Measurements from ENCODE around the gene LILRA6. TPM values are rescaled to one million over a fixed set of nuclear protein-coding genes. Genes with fewer than 3 reads are reported as not detected.

LILRA6 gene
- total and polyA plus RNA-seq, 2 of the 13 experiments (the other 11 are each of a cell fraction or from before 2014, with no cell fraction given): not detected

DNA sequence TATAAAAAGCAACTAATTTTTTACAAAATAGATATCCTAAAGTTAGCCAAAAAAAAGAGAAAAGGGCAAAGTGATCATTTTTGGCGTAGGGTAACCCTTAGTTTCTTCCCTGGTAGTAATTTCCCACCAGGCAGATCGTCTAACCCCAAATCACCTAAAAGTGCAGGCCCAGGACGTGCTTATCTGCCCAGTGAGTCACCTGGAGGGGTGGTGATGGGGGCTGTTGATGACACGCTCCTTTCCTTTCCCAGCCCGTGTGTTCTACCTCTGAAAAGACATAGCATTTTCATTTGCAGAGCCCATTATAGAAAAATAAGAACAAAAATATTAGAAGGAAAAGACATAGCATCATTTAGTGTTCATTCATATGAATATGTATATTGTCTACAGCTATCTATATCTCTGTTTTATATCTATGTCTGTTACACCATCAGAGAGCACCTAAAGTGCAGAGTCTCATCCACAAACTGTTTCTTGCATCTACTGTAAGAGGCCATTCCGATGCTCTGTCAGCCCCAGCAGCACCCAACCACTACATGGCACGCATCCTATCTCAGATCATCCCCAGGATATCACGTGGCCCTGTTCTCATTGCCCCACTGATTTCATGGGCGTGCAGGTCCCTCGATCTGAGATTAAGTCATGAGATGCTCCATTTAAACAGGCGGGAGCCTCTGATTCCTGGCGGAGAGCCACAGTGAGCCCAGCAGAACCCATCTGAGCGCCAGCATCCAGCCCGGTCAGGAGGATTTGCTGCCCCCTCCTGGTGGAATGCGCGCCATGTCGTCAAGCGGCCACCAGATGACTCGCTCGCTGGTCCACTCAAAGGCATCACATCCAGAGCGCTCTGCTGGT is 11.3 kb downstream of the LILRA6 start (continued):
- TF ChIP-seq, protein P1, sequence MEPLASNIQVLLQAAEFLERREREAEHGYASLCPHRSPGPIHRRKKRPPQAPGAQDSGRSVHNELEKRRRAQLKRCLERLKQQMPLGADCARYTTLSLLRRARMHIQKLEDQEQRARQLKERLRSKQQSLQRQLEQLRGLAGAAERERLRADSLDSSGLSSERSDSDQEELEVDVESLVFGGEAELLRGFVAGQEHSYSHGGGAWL (CRISPR knock-in tag; IDR thresholded peaks at IDR 0.05): no peak
- TF ChIP-seq ZNF749 (CRISPR knock-in tag; IDR thresholded peaks at IDR 0.05; ENCODE audit: borderline replicate concordance): no peak
- no peak for TF ChIP-seq SRSF4 (IDR thresholded peaks at IDR 0.05; ENCODE audit: low read depth, low read length, poor library complexity, severe bottlenecking)
- TF ChIP-seq ATF1 (CRISPR knock-in tag; IDR thresholded peaks at IDR 0.05): no peak
- TF ChIP-seq SMC3 (IDR thresholded peaks at IDR 0.05; ENCODE audit: low read length): peak; percentile 66; the same call in 1 of the 2 replicates
- no peak for TF ChIP-seq RBFOX2 (IDR thresholded peaks at IDR 0.05; ENCODE audit: low read depth, low read length)
- TF ChIP-seq TBX3 (IDR thresholded peaks at IDR 0.05; ENCODE audit: borderline replicate concordance): no peak
- TF ChIP-seq, protein P2, sequence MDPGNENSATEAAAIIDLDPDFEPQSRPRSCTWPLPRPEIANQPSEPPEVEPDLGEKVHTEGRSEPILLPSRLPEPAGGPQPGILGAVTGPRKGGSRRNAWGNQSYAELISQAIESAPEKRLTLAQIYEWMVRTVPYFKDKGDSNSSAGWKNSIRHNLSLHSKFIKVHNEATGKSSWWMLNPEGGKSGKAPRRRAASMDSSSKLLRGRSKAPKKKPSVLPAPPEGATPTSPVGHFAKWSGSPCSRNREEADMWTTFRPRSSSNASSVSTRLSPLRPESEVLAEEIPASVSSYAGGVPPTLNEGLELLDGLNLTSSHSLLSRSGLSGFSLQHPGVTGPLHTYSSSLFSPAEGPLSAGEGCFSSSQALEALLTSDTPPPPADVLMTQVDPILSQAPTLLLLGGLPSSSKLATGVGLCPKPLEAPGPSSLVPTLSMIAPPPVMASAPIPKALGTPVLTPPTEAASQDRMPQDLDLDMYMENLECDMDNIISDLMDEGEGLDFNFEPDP (CRISPR knock-in tag; conservative IDR thresholded peaks at IDR 0.05): no peak
- no peak for TF ChIP-seq ZFAT (CRISPR knock-in tag; conservative IDR thresholded peaks at IDR 0.05)
- no peak for TF ChIP-seq CCDC6 (CRISPR knock-in tag; IDR thresholded peaks at IDR 0.05)
- TF ChIP-seq ZNF350 (CRISPR knock-in tag; IDR thresholded peaks at IDR 0.05; ENCODE audit: borderline replicate concordance, low read depth): peak; percentile 73; the same call in 1 of the 2 replicates
- TF ChIP-seq ZNF550 (CRISPR knock-in tag; IDR thresholded peaks at IDR 0.05; ENCODE audit: borderline replicate concordance): no peak
- TF ChIP-seq ZNF224 (CRISPR knock-in tag; IDR thresholded peaks at IDR 0.05): 0 out of 2 replicates have a peak, but pooled peaks have one; percentile 77
- TF ChIP-seq DMAP1 (CRISPR knock-in tag; IDR thresholded peaks at IDR 0.05): no peak
- TF ChIP-seq MIXL1 (CRISPR knock-in tag; IDR thresholded peaks at IDR 0.05): 0 out of 2 replicates have a peak, but pooled peaks have one; percentile 49
- no peak for TF ChIP-seq RBM22 (optimal IDR thresholded peaks at IDR 0.05; ENCODE audit: low read length)
- no peak for TF ChIP-seq ZNF326 (CRISPR knock-in tag; IDR thresholded peaks at IDR 0.05; ENCODE audit: borderline replicate concordance)
- TF ChIP-seq, protein P3, sequence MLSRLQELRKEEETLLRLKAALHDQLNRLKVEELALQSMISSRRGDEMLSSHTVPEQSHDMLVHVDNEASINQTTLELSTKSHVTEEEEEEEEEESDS (CRISPR knock-in tag; IDR thresholded peaks at IDR 0.05; ENCODE audit: borderline replicate concordance): no peak
- 0 out of 2 replicates have a peak, but pooled peaks have one; percentile 38 for TF ChIP-seq SIN3A (IDR thresholded peaks at IDR 0.05; ENCODE audit: borderline replicate concordance, low read depth, low read length)
- TF ChIP-seq ZNF3 (CRISPR knock-in tag; IDR thresholded peaks at IDR 0.05): no peak
- no peak for TF ChIP-seq CBFB (CRISPR knock-in tag; IDR thresholded peaks at IDR 0.05)
- TF ChIP-seq STAT5B (CRISPR knock-in tag; IDR thresholded peaks at IDR 0.05): no peak
- TF ChIP-seq MTF2 (CRISPR knock-in tag; IDR thresholded peaks at IDR 0.05; ENCODE audit: borderline replicate concordance): no peak
- peak; percentile 57 for TF ChIP-seq PHF5A (CRISPR knock-in tag; IDR thresholded peaks at IDR 0.05; ENCODE audit: low read depth, unreplicated experiment)
- no peak for TF ChIP-seq ZNF83 (CRISPR knock-in tag; IDR thresholded peaks at IDR 0.05; ENCODE audit: borderline replicate concordance)
- no peak for TF ChIP-seq ZNF20 (CRISPR knock-in tag; IDR thresholded peaks at IDR 0.05)
- no peak for TF ChIP-seq ZNF891 (CRISPR knock-in tag; IDR thresholded peaks at IDR 0.05)
- no peak for TF ChIP-seq TOPORS (CRISPR knock-in tag; IDR thresholded peaks at IDR 0.05)
- no peak for TF ChIP-seq ZFP36L2 (CRISPR knock-in tag; IDR thresholded peaks at IDR 0.05)
- no peak for TF ChIP-seq TRIM24 (CRISPR knock-in tag; IDR thresholded peaks at IDR 0.05)
- no peak for TF ChIP-seq CENPX (CRISPR knock-in tag; IDR thresholded peaks at IDR 0.05)
- TF ChIP-seq ZNF251 (CRISPR knock-in tag; IDR thresholded peaks at IDR 0.05): 0 out of 2 replicates have a peak, but pooled peaks have one; percentile 83

Data from HepG2 (cell line).